ENCODE data around the gene CACNA2D1.

DNA sequence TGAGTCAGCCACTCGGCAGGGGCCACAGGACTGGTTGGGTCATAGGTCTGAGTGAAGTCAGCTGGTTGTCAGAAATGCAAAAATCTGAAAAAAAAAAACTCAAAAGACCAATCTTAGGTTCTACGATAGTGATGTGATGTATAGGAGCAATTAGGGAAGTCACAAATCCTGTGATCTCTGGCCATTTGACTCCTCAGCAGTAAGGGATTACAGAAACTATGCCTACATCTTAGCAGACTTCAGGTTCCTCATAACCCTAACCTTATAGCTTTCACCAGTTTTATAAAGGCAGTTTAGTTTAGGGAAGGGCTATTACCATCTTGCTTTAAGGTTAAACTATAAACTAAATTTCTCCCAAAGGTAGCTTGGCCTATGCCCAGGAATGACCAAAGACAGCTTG is 510.6 kb downstream of the CACNA2D1 start:
- TF ChIP-seq, protein P1, sequence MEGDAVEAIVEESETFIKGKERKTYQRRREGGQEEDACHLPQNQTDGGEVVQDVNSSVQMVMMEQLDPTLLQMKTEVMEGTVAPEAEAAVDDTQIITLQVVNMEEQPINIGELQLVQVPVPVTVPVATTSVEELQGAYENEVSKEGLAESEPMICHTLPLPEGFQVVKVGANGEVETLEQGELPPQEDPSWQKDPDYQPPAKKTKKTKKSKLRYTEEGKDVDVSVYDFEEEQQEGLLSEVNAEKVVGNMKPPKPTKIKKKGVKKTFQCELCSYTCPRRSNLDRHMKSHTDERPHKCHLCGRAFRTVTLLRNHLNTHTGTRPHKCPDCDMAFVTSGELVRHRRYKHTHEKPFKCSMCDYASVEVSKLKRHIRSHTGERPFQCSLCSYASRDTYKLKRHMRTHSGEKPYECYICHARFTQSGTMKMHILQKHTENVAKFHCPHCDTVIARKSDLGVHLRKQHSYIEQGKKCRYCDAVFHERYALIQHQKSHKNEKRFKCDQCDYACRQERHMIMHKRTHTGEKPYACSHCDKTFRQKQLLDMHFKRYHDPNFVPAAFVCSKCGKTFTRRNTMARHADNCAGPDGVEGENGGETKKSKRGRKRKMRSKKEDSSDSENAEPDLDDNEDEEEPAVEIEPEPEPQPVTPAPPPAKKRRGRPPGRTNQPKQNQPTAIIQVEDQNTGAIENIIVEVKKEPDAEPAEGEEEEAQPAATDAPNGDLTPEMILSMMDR (IDR thresholded peaks at IDR 0.05): no peak
- no peak for TF ChIP-seq POLR2A (IDR thresholded peaks at IDR 0.05)
